Natural killer cell (primary cell): ENCODE data around the gene ZSWIM1. TPM values are rescaled to one million over a fixed set of nuclear protein-coding genes. Genes with fewer than 3 reads are reported as not detected.

Experiments used
- ATAC-seq, 3 donors: fragments of 150-1000 bp in 2 of 3; fragments of 200-7000 bp in 1 of 3; cut with Tn5 transposase; 1 replicate in 1 of 3; 2 replicates in 2 of 3; pipeline ENCODE4 v1.10.0; 2021; ENCODE audit warnings: mild to moderate bottlenecking in 2 of 3, moderate library complexity in 2 of 3
- DNase-seq, 2 donors: peaks; one replicate each; pipeline versions ENCODE4 v3.0.0 to v3.0.0-alpha.2; 2013 to 2021; ENCODE audit warnings: mixed read lengths in 1 of 2
- H3K27ac ChIP-seq: one replicate; pipeline ENCODE4 v1.5.1; 2013; ENCODE audit warnings: mild to moderate bottlenecking, low read length
- H3K27me3 ChIP-seq: one replicate; pipeline ENCODE4 v1.6.1; 2013; ENCODE audit warnings: low read length; ENCODE audit not compliant: control insufficient read depth, insufficient read depth
- H3K36me3 ChIP-seq: one replicate; pipeline ENCODE4 v1.6.1; 2013; ENCODE audit warnings: low read length; ENCODE audit not compliant: control insufficient read depth, insufficient read depth
- H3K4me1 ChIP-seq: one replicate; pipeline ENCODE4 v1.6.1; 2013; ENCODE audit warnings: low read length; ENCODE audit not compliant: control insufficient read depth, insufficient read depth
- H3K4me3 ChIP-seq: one replicate; pipeline ENCODE4 v1.5.1; 2013; ENCODE audit warnings: low read length
- H3K9me3 ChIP-seq: one replicate; pipeline ENCODE4 v1.6.1; 2013; ENCODE audit warnings: low read length; ENCODE audit not compliant: control insufficient read depth, insufficient read depth
- H3K27ac Mint-ChIP-seq, 2 donors: one replicate each; pipeline ENCODE4 v1.8.0; 2022; ENCODE audit warnings: mild to moderate bottlenecking in 2 of 2, mixed read lengths in 2 of 2, moderate library complexity in 1 of 2
- H3K27me3 Mint-ChIP-seq, 2 donors: one replicate each; pipeline ENCODE4 v1.8.0; 2022; ENCODE audit warnings: low read depth in 2 of 2, mixed read lengths in 2 of 2
- H3K36me3 Mint-ChIP-seq: one replicate; pipeline ENCODE4 v1.8.0; 2022; ENCODE audit warnings: mixed read lengths
- H3K4me1 Mint-ChIP-seq, 2 donors: one replicate each; pipeline ENCODE4 v1.8.0; 2022; ENCODE audit warnings: mixed read lengths in 2 of 2
- H3K4me3 Mint-ChIP-seq: one replicate; pipeline ENCODE4 v1.8.0; 2022; ENCODE audit warnings: mild to moderate bottlenecking, moderate library complexity, mixed read lengths
- H3K9me3 Mint-ChIP-seq, 2 donors: one replicate each; pipeline ENCODE4 v1.8.0; 2022; ENCODE audit warnings: mixed read lengths in 2 of 2
- CTCF ChIP-seq: fragments of 200-600 bp; IDR thresholded peaks from one replicate; pipeline ENCODE4 v1.8.0; 2022; ENCODE audit warnings: antibody characterized with exemption
- WGBS: methylation state at CpG from one replicate; pipeline ENCODE4 v1.1.7; 2013; ENCODE audit warnings: missing lambda C conversion rate; ENCODE audit not compliant: insufficient coverage; 5-methylcytosine and 5-hydroxymethylcytosine counted together
- intact Hi-C: fragments of 100-400 bp; cut with micrococcal nuclease; formaldehyde crosslinking; loops from one replicate; pipeline ENCODE4 v1.14.2; 2022
- total RNA-seq, 4 donors: library from RNA; stranded (reverse); fragments of 120-200 nt in 1 of 4; gene quantifications; one replicate each; pipeline versions ENCODE4 v1.2.3 to v1.2.4, GENCODE V29; 2013 to 2022

Gene ZSWIM1
- total RNA-seq, 3 donors from 2014 or later (not counting 1 experiment from before 2014, with no cell fraction given): 0.59 to 2.4 (median 0.89) TPM

- Mint-ChIP-seq H3K36me3 (no peaks in the 10 kb centered on the region), H3K4me3 (no peak overlapping the region), H3K27ac (peak overlapping the region; percentile 61 to 70), H3K27me3 (no peaks in the 10 kb centered on the region), H3K4me1 (peaks cover 11 to 18% of the 10 kb centered on the region in 2 donors), H3K9me3 (no peaks in the 10 kb centered on the region)
- TF ChIP-seq CTCF: no peak
- Histone ChIP-seq H3K4me1 (peaks cover 11% of the 10 kb centered on the region), H3K27ac (peak overlapping the region; percentile 22), H3K9me3 (no peaks in the 10 kb centered on the region), H3K27me3 (no peaks in the 10 kb centered on the region), H3K36me3 (peaks cover 41% of the 10 kb centered on the region), H3K4me3 (no peak overlapping the region)
- WGBS: 95% methylated on average over 8 of the region's 10 CpGs
- intact Hi-C loops: no loop called here
- no peak for DNase-seq
- no peak for ATAC-seq
Measured at GRCh38 chr20:45841407-45842129, 39.5 kb upstream of the ZSWIM1 start.

GRCh38 chr20:45842169-45842812 lies 38.7 kb upstream of the ZSWIM1 start:
- H3K27ac ChIP-seq: peak overlapping the region; percentile 49
- peaks cover 11% of the 10 kb centered on the region for H3K4me1 ChIP-seq
- intact Hi-C loops: no loop called here
- peaks cover 43% of the 10 kb centered on the region for H3K36me3 ChIP-seq
- H3K4me3 Mint-ChIP-seq: no peak overlapping the region
- no peaks in the 10 kb centered on the region for H3K36me3 Mint-ChIP-seq
- H3K4me1 Mint-ChIP-seq: peaks cover 11 to 18% of the 10 kb centered on the region in 2 donors
- no peak overlapping the region for H3K4me3 ChIP-seq
- H3K9me3 Mint-ChIP-seq: no peaks in the 10 kb centered on the region
- H3K27ac Mint-ChIP-seq: peak overlapping the region; percentile 61 to 70
- H3K27me3 ChIP-seq: no peaks in the 10 kb centered on the region
- DNase-seq: no peak
- WGBS: 17% methylated on average over 5 of the region's 5 CpGs
- H3K9me3 ChIP-seq: no peaks in the 10 kb centered on the region
- peak; percentile 76 to 97 (median 91) for ATAC-seq
- TF ChIP-seq CTCF: no peak
- no peaks in the 10 kb centered on the region for H3K27me3 Mint-ChIP-seq

- H3K27me3 ChIP-seq: no peaks in the 10 kb centered on the region
- intact Hi-C loops: no loop called here
- no peak overlapping the region for H3K4me3 ChIP-seq
- no peak overlapping the region for H3K4me3 Mint-ChIP-seq
- no peak for TF ChIP-seq CTCF
- over 99% methylated on average over 12 of the region's 14 CpGs for WGBS
- ATAC-seq (no peak), DNase-seq (no peak)
- H3K9me3 Mint-ChIP-seq: no peaks in the 10 kb centered on the region
- no peaks in the 10 kb centered on the region for H3K36me3 Mint-ChIP-seq
- peak overlapping the region in 1 of 2 donors; percentile 61 for H3K27ac Mint-ChIP-seq
- H3K4me1 ChIP-seq: peaks cover 11% of the 10 kb centered on the region
- H3K4me1 Mint-ChIP-seq: peaks cover 11 to 20% of the 10 kb centered on the region in 2 donors
- H3K9me3 ChIP-seq: no peaks in the 10 kb centered on the region
- no peaks in the 10 kb centered on the region for H3K27me3 Mint-ChIP-seq
- H3K36me3 ChIP-seq: peaks cover 50% of the 10 kb centered on the region
- no peak overlapping the region for H3K27ac ChIP-seq
Measured at GRCh38 chr20:45843506-45843905, 37.5 kb upstream of the ZSWIM1 start.
